ENCODE results near the gene MPI. TPM values are rescaled to one million over a fixed set of nuclear protein-coding genes. Genes with fewer than 3 reads are reported as not detected.
"Not testable (repeated sequence)": the region's sequence is repeated elsewhere in the genome, so short reads cannot be mapped to it uniquely, and the experiment has no call there.

MPI gene
- total RNA-seq, 1 donor from 2014 or later, result 43.8 TPM

DNA sequence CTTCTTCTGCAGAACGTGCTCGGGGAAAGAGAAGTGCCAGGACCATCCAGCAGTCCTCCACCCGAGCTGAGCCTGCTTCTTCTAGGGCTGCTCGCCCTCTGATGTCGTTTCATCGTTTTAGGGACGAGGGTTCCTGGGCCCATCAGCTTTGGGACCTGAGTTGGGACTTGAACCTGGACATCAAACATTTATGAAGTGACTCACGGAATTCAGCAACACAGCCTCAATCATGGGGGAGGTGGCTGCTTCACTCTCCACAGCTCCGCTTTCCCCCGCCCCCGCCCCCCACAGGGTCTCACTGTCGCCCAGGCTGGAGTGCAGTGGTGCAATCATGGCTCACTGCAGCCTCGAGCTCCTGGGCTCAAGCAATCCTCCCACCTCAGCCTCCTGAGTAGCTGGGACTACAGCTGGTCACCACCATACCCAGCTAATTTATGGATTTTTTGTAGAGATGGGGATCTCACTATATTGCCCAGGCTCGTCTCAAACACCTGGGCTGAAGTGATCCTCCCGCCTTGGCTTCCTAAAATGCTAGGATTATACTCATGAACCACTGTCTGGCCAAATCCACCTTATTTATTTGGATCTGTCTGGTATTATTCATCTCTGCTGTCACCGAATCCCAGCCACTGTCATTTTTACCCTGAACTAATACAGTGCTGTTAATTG is 16.0 kb upstream of the MPI start:
- Mint-ChIP-seq H3K36me3 (ENCODE audit: low read depth) (no peaks in the 10 kb centered on the region), H3K27ac (ENCODE audit: unreplicated experiment) (no peak overlapping the region), H3K4me1 (peaks cover 25% of the 10 kb centered on the region), H3K4me3 (peak overlapping the region; percentile 96), H3K27me3 (ENCODE audit: low read depth) (peaks cover 4% of the 10 kb centered on the region), H3K9me3 (no peaks in the 10 kb centered on the region)
- DNase-seq (ENCODE audit: low read depth, low spot score), result no peak
- no peak for TF ChIP-seq CTCF (conservative IDR thresholded peaks at IDR 0.05)

GRCh38 chr15:74878273-74878672 is 11.6 kb upstream of the MPI start:
- Mint-ChIP-seq H3K36me3 (ENCODE audit: low read depth) (no peaks in the 10 kb centered on the region), H3K4me3 (no peak overlapping the region), H3K9me3 (peaks cover 4% of the 10 kb centered on the region), H3K27me3 (ENCODE audit: low read depth) (peaks cover 4% of the 10 kb centered on the region), H3K27ac (ENCODE audit: unreplicated experiment) (no peak overlapping the region), H3K4me1 (peaks cover 4% of the 10 kb centered on the region)
- TF ChIP-seq CTCF (conservative IDR thresholded peaks at IDR 0.05), result no peak
- no peak for DNase-seq (ENCODE audit: low read depth, low spot score)

- Mint-ChIP-seq H3K27me3 (ENCODE audit: low read depth) (no peaks in the 10 kb centered on the region), H3K36me3 (ENCODE audit: low read depth) (no peaks in the 10 kb centered on the region), H3K27ac (ENCODE audit: unreplicated experiment) (no peak overlapping the region), H3K9me3 (peaks cover 4% of the 10 kb centered on the region), H3K4me3 (no peak overlapping the region), H3K4me1 (no peaks in the 10 kb centered on the region)
- DNase-seq (ENCODE audit: low read depth, low spot score), result no peak
- TF ChIP-seq CTCF (conservative IDR thresholded peaks at IDR 0.05), result no peak
Observed at GRCh38 chr15:74882528-74882927, 7.3 kb upstream of the MPI start.

- no peak for TF ChIP-seq CTCF (conservative IDR thresholded peaks at IDR 0.05)
- Mint-ChIP-seq H3K4me3 (peak overlapping the region; percentile 15), H3K36me3 (ENCODE audit: low read depth) (no peaks in the 10 kb centered on the region), H3K9me3 (peaks cover 4% of the 10 kb centered on the region), H3K27me3 (ENCODE audit: low read depth) (no peaks in the 10 kb centered on the region), H3K4me1 (peaks cover 10% of the 10 kb centered on the region), H3K27ac (ENCODE audit: unreplicated experiment) (peak overlapping the region; percentile 14)
- no peak for DNase-seq (ENCODE audit: low read depth, low spot score)
Observed at GRCh38 chr15:74884428-74885223, 5.2 kb upstream of the MPI start.

- Mint-ChIP-seq H3K4me3 (no peak overlapping the region), H3K27me3 (ENCODE audit: low read depth) (no peaks in the 10 kb centered on the region)
Observed at GRCh38 chr15:74885461-74885860, 4.4 kb upstream of the MPI start.

DNA sequence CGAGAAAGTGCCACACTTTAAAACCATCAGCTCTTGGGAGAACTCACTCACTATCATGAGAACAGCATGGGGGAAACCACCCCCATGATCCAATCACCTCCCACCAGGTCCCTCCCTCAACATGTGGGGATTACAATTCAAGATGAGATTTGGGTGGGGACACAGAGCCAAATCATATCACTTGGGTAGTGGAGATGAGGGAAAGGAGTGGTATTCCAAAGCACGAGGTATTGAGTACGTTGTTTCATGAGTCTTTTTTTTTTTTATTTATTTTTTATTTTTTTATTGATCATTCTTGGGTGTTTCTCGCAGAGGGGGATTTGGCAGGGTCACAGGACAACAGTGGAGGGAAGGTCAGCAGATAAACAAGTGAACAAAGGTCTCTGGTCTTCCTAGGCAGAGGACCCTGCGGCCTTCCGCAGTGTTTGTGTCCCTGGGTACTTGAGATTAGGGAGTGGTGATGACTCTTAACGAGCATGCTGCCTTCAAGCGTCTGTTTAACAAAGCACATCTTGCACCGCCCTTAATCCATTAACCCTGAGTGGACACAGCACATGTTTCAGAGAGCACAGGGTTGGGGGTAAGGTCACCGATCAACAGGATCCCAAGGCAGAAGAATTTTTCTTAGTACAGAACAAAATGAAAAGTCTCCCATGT is 2.2 kb upstream of the MPI start:
- H3K27me3 Mint-ChIP-seq (ENCODE audit: low read depth), result not testable (repeated sequence)

More at GRCh38 chr15:74885461-74885860, 4.4 kb upstream of the MPI start:
- H3K4me1 Mint-ChIP-seq, result peaks cover 17% of the 10 kb centered on the region
- peaks cover 4% of the 10 kb centered on the region for H3K9me3 Mint-ChIP-seq
- no peak for DNase-seq (ENCODE audit: low read depth, low spot score)
- no peak for TF ChIP-seq CTCF (conservative IDR thresholded peaks at IDR 0.05)
- no peak overlapping the region for H3K27ac Mint-ChIP-seq (ENCODE audit: unreplicated experiment)
- H3K36me3 Mint-ChIP-seq (ENCODE audit: low read depth), result no peaks in the 10 kb centered on the region

More for the DNA sequence above, 2.2 kb upstream of the MPI start:
- H3K9me3 Mint-ChIP-seq; H3K4me3 Mint-ChIP-seq; H3K36me3 Mint-ChIP-seq (ENCODE audit: low read depth); DNase-seq (ENCODE audit: low read depth, low spot score); H3K27ac Mint-ChIP-seq (ENCODE audit: unreplicated experiment): not testable (repeated sequence)
- peaks cover 22% of the 10 kb centered on the region for H3K4me1 Mint-ChIP-seq
